Astrocyte of the spinal cord (primary cell): ENCODE data around the gene ACIN1.

ENCODE experiments used
- DNase-seq: peaks from one replicate; pipeline ENCODE4 v3.0.0; 2011; ENCODE audit warnings: low read depth, low spot score
- H3K4me3 ChIP-seq: 2 replicates; pipeline ENCODE4 v1.5.1; 2011; ENCODE audit warnings: low read depth, mild to moderate bottlenecking, low read length, moderate library complexity
- CTCF ChIP-seq: IDR thresholded peaks from 2 replicates; pipeline ENCODE4 v1.5.1; 2012; ENCODE audit warnings: low read depth, mild to moderate bottlenecking, low read length, inconsistent platforms
- in situ Hi-C: cut with HindIII; loops from 2 replicates; pipeline ENCODE4 v1.10.0; 2017; ENCODE audit warnings: low sequenced_read_pairs

Gene ACIN1

GRCh38 chr14:23101986-23102625, 7.2 kb upstream of the ACIN1 start:
- no peak for TF ChIP-seq CTCF
- no peak overlapping the region for H3K4me3 ChIP-seq
- DNase-seq = no peak
- in situ Hi-C loops = no loop called here

- TF ChIP-seq CTCF = no peak
- no peak overlapping the region for H3K4me3 ChIP-seq
- in situ Hi-C loops = no loop called here
- no peak for DNase-seq
Measured at GRCh38 chr14:23101213-23101970, 6.5 kb upstream of the ACIN1 start.

- no peak for TF ChIP-seq CTCF
- H3K4me3 ChIP-seq = no peak overlapping the region
- DNase-seq = no peak
- in situ Hi-C loops = no loop called here
Measured at GRCh38 chr14:23099212-23099861, 4.4 kb upstream of the ACIN1 start.

GRCh38 chr14:23097786-23098185, 2.9 kb upstream of the ACIN1 start:
- no peak for TF ChIP-seq CTCF
- no peak overlapping the region for H3K4me3 ChIP-seq
- in situ Hi-C loops = no loop called here

GRCh38 chr14:23095196-23096108, 516 bp upstream of the ACIN1 start, which contains the start of gene C14orf119:
TSS of gene C14orf119 (plus strand) at chr14:23095505. CDS start at chr14:23097659, 2,154 bp downstream.
- peak; percentile 100 for DNase-seq
- in situ Hi-C loops = no loop called here
- no peak for TF ChIP-seq CTCF
- H3K4me3 ChIP-seq = peak within 1 kb of the TSS; percentile 87

More at GRCh38 chr14:23097786-23098185, 2.9 kb upstream of the ACIN1 start:
- DNase-seq = no peak
